ENCODE measurements around the gene CRIP1. TPM values are rescaled to one million over a fixed set of nuclear protein-coding genes. Genes with fewer than 3 reads are reported as not detected.

The CRIP1 gene
- total and polyA plus RNA-seq, 8 donors = 3.5 to 149 (median 60.1) TPM; not detected in 1

DNA sequence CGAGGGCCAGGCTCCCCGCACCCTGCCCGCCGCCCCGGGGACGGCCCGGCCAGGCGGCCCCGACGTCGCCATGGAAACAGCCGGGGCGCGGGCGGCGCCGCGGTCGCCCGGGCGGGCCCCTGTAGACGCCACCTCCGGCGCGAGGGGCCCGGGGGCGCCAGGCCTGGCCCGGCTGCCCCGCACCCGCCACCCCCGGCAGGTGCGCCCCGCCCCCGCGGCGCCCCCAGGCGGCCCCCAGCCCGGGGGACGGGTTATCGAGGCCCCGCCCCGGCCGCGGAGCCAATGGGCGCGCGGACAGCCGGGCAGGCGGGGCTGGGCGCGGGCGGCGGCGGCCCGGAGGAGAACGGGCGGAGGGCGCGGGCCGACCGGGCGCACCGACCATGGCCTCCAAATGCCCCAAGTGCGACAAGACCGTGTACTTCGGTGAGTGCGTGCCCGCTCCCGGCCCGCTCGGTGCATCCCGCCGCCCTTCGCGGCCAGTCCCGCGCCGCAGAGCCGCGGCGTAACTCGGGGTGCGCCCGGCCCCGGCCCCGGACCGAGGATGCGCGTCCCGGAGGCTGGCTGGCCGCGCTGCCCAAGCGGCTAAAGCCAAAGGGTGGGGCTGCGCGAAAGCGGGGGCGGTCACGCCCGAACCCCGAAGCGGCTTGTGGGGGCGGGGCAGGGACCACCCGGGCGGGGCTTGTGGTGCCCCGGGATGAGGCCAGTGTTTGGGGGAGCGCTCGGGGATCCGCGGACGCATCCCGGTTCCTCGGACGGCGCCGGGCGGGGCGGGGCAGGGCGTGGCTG, 12.0 kb upstream of the CRIP1 start, which contains the start of gene CRIP2:
CRIP2 (plus strand) TSS at position 339 of the 786 bp plus-strand sequence; CDS start at position 381, 42 bp downstream.
- intact Hi-C loops (cut with DNase I; ENCODE audit: low total_unique reads) = no loop called here
- H3K27ac ChIP-seq = peak within 1 kb of the TSS; percentile 83 to 91 (median 84)
- H3K36me3 ChIP-seq = peaks cover 5 to 31% (median 13%) of the 10 kb centered on the region in 4 donors
- TF ChIP-seq POLR2AphosphoS5 (IDR thresholded peaks at IDR 0.05) (peak in 1 of 3 donors; percentile 4), POLR2A (IDR thresholded peaks at IDR 0.05) (no peak)
- peak in 1 of 2 donors; percentile 91 for DNase-seq
- H3K9me3 ChIP-seq = no peaks in the 10 kb centered on the region
- H3K4me1 ChIP-seq = peaks cover 50 to 92% (median 77%) of the 10 kb centered on the region in 4 donors
- peak within 1 kb of the TSS; percentile 61 to 86 (median 79) for H3K4me3 ChIP-seq
- H3K27me3 ChIP-seq = peaks cover 0 to 64% (median 13%) of the 10 kb centered on the region in 3 donors
- 0 to 1% (median 0%) methylated on average over 1 to 118 of the region's 118 CpGs; no CpG with 5 or more reads in 1 of the 5 donors for WGBS, 5 donors

DNA sequence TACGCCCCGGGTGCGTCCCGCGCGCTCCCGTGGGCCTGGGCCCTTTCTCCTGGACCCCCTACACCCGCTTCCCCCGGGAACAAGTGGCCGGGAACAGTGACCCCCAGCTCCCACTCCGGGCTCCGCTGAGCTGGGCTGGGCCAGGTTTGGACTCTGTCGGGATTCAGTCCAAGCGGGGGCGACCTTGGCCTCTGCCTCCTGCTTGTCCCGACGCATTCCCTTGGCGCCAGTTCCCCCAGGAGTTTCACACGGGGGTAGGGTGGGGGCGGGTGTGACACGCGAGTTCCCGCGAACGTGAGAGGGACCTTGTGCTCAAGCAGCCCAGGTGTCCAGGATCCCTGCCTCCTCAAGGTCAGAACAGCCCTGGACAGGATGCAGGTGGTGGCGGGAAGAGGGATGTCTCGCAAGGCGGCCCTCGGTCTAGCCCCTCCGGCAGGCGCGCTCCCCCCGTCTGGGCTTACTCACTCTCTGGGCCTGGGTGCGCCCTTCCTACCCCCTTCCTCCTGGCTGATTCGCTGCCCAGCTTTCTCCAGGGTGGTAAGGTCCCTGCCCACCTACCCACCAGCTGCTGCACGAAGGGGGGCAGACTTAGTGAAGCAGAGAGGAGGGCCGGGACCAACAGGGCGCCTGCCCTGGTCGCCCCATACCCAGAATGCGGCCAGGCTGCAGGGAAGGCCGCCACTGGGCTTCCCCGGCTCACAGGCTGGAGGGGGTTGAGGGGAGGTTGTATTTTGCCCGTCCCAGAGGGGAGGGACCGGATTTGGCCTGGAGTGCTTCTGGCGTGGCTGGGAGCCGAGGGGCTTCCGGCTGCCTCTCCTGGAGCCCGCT, 11.2 kb upstream of the CRIP1 start:
- WGBS, 5 donors = 2 to 36% (median 10%) methylated on average over 18 to 48 of the region's 48 CpGs
- Histone ChIP-seq H3K27me3 (peaks cover 0 to 72% (median 13%) of the 10 kb centered on the region in 3 donors), H3K9me3 (no peaks in the 10 kb centered on the region), H3K36me3 (peaks cover 0 to 25% (median 7%) of the 10 kb centered on the region in 4 donors), H3K4me3 (peak overlapping the region; percentile 61 to 86 (median 79)), H3K4me1 (peaks cover 52 to 91% (median 77%) of the 10 kb centered on the region in 4 donors), H3K27ac (peak overlapping the region; percentile 83 to 91 (median 84))
- intact Hi-C loops (cut with DNase I; ENCODE audit: low total_unique reads) = no loop called here
- DNase-seq = peak in 1 of 2 donors; percentile 79
- TF ChIP-seq POLR2AphosphoS5 (IDR thresholded peaks at IDR 0.05) = peak in 1 of 3 donors; percentile 3
- TF ChIP-seq, protein P1, sequence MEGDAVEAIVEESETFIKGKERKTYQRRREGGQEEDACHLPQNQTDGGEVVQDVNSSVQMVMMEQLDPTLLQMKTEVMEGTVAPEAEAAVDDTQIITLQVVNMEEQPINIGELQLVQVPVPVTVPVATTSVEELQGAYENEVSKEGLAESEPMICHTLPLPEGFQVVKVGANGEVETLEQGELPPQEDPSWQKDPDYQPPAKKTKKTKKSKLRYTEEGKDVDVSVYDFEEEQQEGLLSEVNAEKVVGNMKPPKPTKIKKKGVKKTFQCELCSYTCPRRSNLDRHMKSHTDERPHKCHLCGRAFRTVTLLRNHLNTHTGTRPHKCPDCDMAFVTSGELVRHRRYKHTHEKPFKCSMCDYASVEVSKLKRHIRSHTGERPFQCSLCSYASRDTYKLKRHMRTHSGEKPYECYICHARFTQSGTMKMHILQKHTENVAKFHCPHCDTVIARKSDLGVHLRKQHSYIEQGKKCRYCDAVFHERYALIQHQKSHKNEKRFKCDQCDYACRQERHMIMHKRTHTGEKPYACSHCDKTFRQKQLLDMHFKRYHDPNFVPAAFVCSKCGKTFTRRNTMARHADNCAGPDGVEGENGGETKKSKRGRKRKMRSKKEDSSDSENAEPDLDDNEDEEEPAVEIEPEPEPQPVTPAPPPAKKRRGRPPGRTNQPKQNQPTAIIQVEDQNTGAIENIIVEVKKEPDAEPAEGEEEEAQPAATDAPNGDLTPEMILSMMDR (IDR thresholded peaks at IDR 0.05) = no peak

DNA sequence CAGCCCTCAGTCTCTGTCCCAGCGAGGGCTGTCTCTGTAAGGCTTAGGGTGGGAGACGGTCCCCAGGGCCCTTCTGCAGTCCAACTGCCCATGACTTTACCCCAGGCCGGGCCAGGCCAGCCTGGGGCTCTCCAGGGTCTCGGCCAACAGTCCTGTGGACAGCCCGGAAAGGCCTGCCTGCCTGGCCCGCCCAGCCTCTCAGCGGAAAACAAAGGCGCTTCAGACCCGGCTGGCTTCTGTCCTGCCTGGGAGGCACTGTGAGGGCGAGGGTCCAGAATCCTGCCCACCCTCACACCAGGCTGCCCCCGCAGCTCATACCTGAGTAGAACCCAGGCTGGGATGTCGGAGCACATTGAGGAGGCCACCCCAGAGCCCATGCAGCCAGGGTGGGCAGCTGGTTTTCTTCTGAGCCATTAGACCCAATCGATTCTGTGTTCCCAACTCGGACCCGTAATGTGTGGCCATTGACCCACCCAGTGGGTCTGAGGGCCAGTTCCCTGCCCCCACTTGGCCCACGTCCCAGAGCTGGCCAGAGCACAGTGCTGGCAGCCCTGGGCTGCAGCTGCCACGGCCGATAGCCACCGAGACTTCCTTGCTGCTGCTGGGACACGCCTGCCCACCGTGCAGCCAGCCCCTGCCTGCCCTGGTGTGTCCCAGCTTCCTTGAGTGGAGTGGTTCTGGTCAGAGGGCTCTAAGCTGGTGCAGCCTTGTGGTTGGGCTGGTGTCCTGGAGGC, 10.4 kb upstream of the CRIP1 start:
- 7 to 22% (median 21%) methylated on average over 14 to 21 of the region's 21 CpGs for WGBS, 5 donors
- peak overlapping the region; percentile 83 to 91 (median 84) for H3K27ac ChIP-seq
- H3K4me1 ChIP-seq = peaks cover 59 to 91% (median 81%) of the 10 kb centered on the region in 4 donors
- peak overlapping the region; percentile 61 to 86 (median 79) for H3K4me3 ChIP-seq
- no peak for TF ChIP-seq EP300 (IDR thresholded peaks at IDR 0.05)
- no peak for TF ChIP-seq POLR2A (IDR thresholded peaks at IDR 0.05)
- TF ChIP-seq, protein P1 (IDR thresholded peaks at IDR 0.05) = no peak
- peak in 2 of 3 donors; percentile 75 to 79 for TF ChIP-seq POLR2AphosphoS5 (IDR thresholded peaks at IDR 0.05)
- peaks cover 0 to 18% (median 4%) of the 10 kb centered on the region in 4 donors for H3K36me3 ChIP-seq
- peaks cover 0 to 74% (median 13%) of the 10 kb centered on the region in 3 donors for H3K27me3 ChIP-seq
- DNase-seq = peak; percentile 73 to 79
- no peaks in the 10 kb centered on the region for H3K9me3 ChIP-seq
- intact Hi-C loops (cut with DNase I; ENCODE audit: low total_unique reads) = no loop called here

DNA sequence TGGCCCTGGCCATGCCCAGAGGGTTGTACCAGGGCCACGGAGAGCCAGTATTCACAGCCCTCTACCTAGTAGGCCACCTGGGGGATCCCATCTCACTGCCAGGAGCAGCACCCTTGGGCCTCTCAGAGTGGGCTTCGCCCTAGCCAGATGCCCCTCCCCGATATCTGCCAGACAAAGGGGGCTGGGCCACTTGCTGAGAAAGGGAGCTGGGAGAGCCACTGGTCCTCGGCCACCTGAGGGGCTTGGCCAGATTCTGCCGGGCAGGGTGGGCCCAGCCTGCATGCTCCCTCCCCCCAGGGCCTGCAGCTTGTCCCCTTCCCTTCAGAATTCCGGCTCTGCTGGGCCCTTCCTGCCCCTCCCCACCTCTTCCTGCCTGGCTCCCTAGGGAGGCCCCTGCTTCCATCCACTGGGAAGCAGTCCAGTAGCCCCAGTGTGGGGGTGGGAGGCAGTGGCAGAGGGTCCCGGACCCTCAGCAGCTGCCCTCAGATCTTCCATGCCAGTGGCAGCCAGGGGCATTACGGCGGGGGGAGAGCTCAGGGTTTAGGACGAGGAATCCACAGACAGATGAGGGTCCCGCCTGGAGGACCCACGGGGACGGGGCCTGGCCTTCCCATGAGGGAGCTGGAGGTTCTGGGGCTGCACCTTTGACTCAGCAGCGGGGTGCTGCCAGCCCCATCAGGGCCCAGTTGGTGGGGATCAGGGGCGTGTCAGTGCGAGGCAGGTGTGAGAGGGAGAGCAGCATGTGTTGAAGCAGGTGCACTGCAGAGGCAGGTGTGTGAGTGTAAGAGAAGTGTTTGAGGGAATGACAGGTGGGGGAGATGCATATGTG, 9.6 kb upstream of the CRIP1 start:
- peak overlapping the region; percentile 61 to 86 (median 79) for H3K4me3 ChIP-seq
- WGBS, 5 donors = 37 to 48% (median 44%) methylated on average over 13 to 16 of the region's 16 CpGs
- peaks cover 0 to 74% (median 13%) of the 10 kb centered on the region in 3 donors for H3K27me3 ChIP-seq
- intact Hi-C loops (cut with DNase I; ENCODE audit: low total_unique reads) = no loop called here
- H3K36me3 ChIP-seq = peaks cover 0 to 18% (median 4%) of the 10 kb centered on the region in 4 donors
- peak in 1 of 2 donors; percentile 64 for DNase-seq
- H3K27ac ChIP-seq = peak overlapping the region; percentile 83 to 91 (median 84)
- H3K4me1 ChIP-seq = peaks cover 63 to 91% (median 83%) of the 10 kb centered on the region in 4 donors
- H3K9me3 ChIP-seq = no peaks in the 10 kb centered on the region
- TF ChIP-seq POLR2AphosphoS5 (IDR thresholded peaks at IDR 0.05) = no peak
- TF ChIP-seq POLR2A (IDR thresholded peaks at IDR 0.05) = no peak
- TF ChIP-seq, protein P1 (IDR thresholded peaks at IDR 0.05) = no peak
- no peak for TF ChIP-seq EP300 (IDR thresholded peaks at IDR 0.05)

Measured in stomach (tissue), 9 donors.